Suprapubic skin (tissue), 3 donors: ENCODE data around the gene GMEB2.

Experiments used
- EP300 ChIP-seq: sonication (generic); formaldehyde crosslinking; IDR thresholded peaks from one replicate; pipeline ENCODE4 v1.6.1; 2017; ENCODE audit warnings: antibody characterized with exemption
- TF ChIP-seq, protein P1 (sequence below), 2 donors: fragments of 200-600 bp in 1 of 2; fragments of 450-650 bp in 1 of 2; sonication (generic) in 1 of 2; IDR thresholded peaks; one replicate each; pipeline ENCODE4 v1.5.1; 2016 to 2019; ENCODE audit warnings: antibody characterized with exemption in 2 of 2, mild to moderate bottlenecking in 1 of 2, moderate library complexity in 1 of 2

DNA sequence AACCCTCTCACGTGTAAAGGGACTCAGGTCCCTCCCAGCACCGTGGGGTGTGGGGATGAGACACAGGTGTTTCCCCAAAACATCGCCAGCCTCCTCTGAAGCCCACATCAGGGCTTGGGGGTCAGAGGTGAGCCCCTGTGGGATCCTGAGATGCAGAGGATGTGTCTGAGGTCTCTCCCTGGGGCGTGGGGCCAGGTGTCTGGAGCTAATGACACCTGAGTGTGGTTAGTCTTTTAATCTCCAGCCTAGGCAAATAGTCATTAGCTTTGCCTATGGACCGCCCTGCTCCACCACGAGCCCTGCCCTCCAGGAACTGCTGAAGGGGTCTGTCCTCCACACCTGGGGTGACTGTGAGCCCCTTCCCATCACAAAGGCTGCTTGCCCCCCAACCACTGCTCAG, 81.1 kb downstream of the GMEB2 start:
- TF ChIP-seq, protein P1, sequence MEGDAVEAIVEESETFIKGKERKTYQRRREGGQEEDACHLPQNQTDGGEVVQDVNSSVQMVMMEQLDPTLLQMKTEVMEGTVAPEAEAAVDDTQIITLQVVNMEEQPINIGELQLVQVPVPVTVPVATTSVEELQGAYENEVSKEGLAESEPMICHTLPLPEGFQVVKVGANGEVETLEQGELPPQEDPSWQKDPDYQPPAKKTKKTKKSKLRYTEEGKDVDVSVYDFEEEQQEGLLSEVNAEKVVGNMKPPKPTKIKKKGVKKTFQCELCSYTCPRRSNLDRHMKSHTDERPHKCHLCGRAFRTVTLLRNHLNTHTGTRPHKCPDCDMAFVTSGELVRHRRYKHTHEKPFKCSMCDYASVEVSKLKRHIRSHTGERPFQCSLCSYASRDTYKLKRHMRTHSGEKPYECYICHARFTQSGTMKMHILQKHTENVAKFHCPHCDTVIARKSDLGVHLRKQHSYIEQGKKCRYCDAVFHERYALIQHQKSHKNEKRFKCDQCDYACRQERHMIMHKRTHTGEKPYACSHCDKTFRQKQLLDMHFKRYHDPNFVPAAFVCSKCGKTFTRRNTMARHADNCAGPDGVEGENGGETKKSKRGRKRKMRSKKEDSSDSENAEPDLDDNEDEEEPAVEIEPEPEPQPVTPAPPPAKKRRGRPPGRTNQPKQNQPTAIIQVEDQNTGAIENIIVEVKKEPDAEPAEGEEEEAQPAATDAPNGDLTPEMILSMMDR (IDR thresholded peaks at IDR 0.05), result no peak
- no peak for TF ChIP-seq EP300
